Uterus (tissue), 4 donors: Measurements from ENCODE around the gene GABPB2. TPM values are rescaled to one million over a fixed set of nuclear protein-coding genes. Genes with fewer than 3 reads are reported as not detected.

Experiments
- DNase-seq, 2 donors: peaks; one replicate each; pipeline ENCODE4 v3.0.0-alpha.2; 2019 to 2020
- H3K27ac ChIP-seq, 2 donors: fragments of 200-600 bp; sonication (generic); 1 replicate in 1 of 2; 2 replicates in 1 of 2; pipeline ENCODE4 v1.5.1; 2016 to 2018
- H3K27me3 ChIP-seq, 2 donors: fragments of 200-600 bp; sonication (generic); one replicate each; pipeline ENCODE4 v1.5.1; 2018 to 2019; ENCODE audit warnings: control low read depth in 1 of 2
- H3K36me3 ChIP-seq, 2 donors: fragments of 200-600 bp; sonication (generic); one replicate each; pipeline ENCODE4 v1.5.1; 2019; ENCODE audit warnings: control low read depth in 1 of 2
- H3K4me1 ChIP-seq, 2 donors: fragments of 200-600 bp; sonication (generic); one replicate each; pipeline ENCODE4 v1.5.1; 2018 to 2019; ENCODE audit warnings: control low read depth in 1 of 2
- H3K4me3 ChIP-seq, 2 donors: fragments of 200-600 bp; sonication (generic); 1 replicate in 1 of 2; 2 replicates in 1 of 2; pipeline ENCODE4 v1.5.1; 2018 to 2019; ENCODE audit warnings: mild to moderate bottlenecking in 1 of 2
- H3K9me3 ChIP-seq, 2 donors: fragments of 200-600 bp; sonication (generic); one replicate each; pipeline ENCODE4 v1.5.1; 2019; ENCODE audit warnings: control low read depth in 1 of 2
- CTCF ChIP-seq, 4 experiments: fragments of 200-600 bp in 2 of 4; fragments of 450-650 bp in 2 of 4; sonication (generic) in 2 of 4; IDR thresholded peaks; one replicate each; pipeline ENCODE4 v1.5.1; 2016 to 2019; ENCODE audit warnings: antibody characterized with exemption in 4 of 4, mild to moderate bottlenecking in 2 of 4, moderate library complexity in 1 of 4
- POLR2A ChIP-seq, 2 donors: fragments of 450-650 bp; IDR thresholded peaks; one replicate each; pipeline ENCODE4 v1.6.1; 2016; ENCODE audit warnings: antibody characterized with exemption in 2 of 2, mild to moderate bottlenecking in 1 of 2, moderate library complexity in 1 of 2
- intact Hi-C: fragments of 100-400 bp; cut with DNase I; formaldehyde crosslinking; loops from one replicate; pipeline ENCODE4 v1.15.1; 2023; ENCODE audit warnings: low total_unique reads
- total RNA-seq, 4 donors: library from RNA; depleted of rRNA in 3 of 4; stranded (reverse); fragments of >200 nt in 3 of 4; gene quantifications; one replicate each; pipeline versions ENCODE4 v1.1.0 to v1.2.4, GENCODE V29; 2014 to 2023
- donor health status: DM: yes; HTN: yes; CAD: no.

The GABPB2 gene
- total RNA-seq, 4 donors from 2014 or later: 7.4 to 285 (median 21.2) TPM

GRCh38 chr1:151054971-151055547 is 15.5 kb upstream of the GABPB2 start:
- Histone ChIP-seq H3K4me3 (no peak overlapping the region), H3K27ac (peak overlapping the region in 1 of 2 donors; percentile 2), H3K4me1 (peaks cover 0 to 12% of the 10 kb centered on the region in 2 donors), H3K27me3 (no peaks in the 10 kb centered on the region), H3K9me3 (no peaks in the 10 kb centered on the region), H3K36me3 (no peaks in the 10 kb centered on the region)
- no peak for TF ChIP-seq POLR2A (IDR thresholded peaks at IDR 0.05)
- no peak for TF ChIP-seq CTCF (IDR thresholded peaks at IDR 0.05)
- intact Hi-C loops: no loop called here
- DNase-seq: no peak

GRCh38 chr1:151055581-151055980 is 15.0 kb upstream of the GABPB2 start:
- no peaks in the 10 kb centered on the region for H3K36me3 ChIP-seq
- no peak overlapping the region for H3K4me3 ChIP-seq
- H3K27ac ChIP-seq: peak overlapping the region; percentile 2 to 95
- H3K9me3 ChIP-seq: no peaks in the 10 kb centered on the region
- intact Hi-C loops: no loop called here
- TF ChIP-seq CTCF (IDR thresholded peaks at IDR 0.05): no peak
- no peak for TF ChIP-seq POLR2A (IDR thresholded peaks at IDR 0.05)
- no peak for DNase-seq
- H3K27me3 ChIP-seq: no peaks in the 10 kb centered on the region
- H3K4me1 ChIP-seq: peaks cover 0 to 12% of the 10 kb centered on the region in 2 donors

GRCh38 chr1:151056149-151056548 is 14.4 kb upstream of the GABPB2 start:
- TF ChIP-seq CTCF (IDR thresholded peaks at IDR 0.05) (no peak), POLR2A (IDR thresholded peaks at IDR 0.05) (no peak)
- Histone ChIP-seq H3K9me3 (no peaks in the 10 kb centered on the region), H3K27ac (peak overlapping the region; percentile 2 to 95), H3K27me3 (no peaks in the 10 kb centered on the region), H3K4me3 (no peak overlapping the region), H3K36me3 (no peaks in the 10 kb centered on the region), H3K4me1 (peaks cover 0 to 12% of the 10 kb centered on the region in 2 donors)
- intact Hi-C loops: no loop called here
- DNase-seq: no peak

- DNase-seq: peak in 1 of 2 donors; percentile 45
- peaks cover 0 to 12% of the 10 kb centered on the region in 2 donors for H3K4me1 ChIP-seq
- intact Hi-C loops: no loop called here
Measured at GRCh38 chr1:151058692-151059091, 11.9 kb upstream of the GABPB2 start.

More at GRCh38 chr1:151058692-151059091, 11.9 kb upstream of the GABPB2 start:
- no peaks in the 10 kb centered on the region for H3K27me3 ChIP-seq
- no peaks in the 10 kb centered on the region for H3K9me3 ChIP-seq
- H3K4me3 ChIP-seq: peak overlapping the region; percentile 88 to 98
- TF ChIP-seq POLR2A (IDR thresholded peaks at IDR 0.05) (no peak), CTCF (IDR thresholded peaks at IDR 0.05) (no peak)
- peak overlapping the region; percentile 93 to 95 for H3K27ac ChIP-seq
- no peaks in the 10 kb centered on the region for H3K36me3 ChIP-seq
